Cardiac fibroblast (primary cell): ENCODE data around the gene WNT7B.
A peak's percentile ranks its signal among the peaks of the same experiment; 100 is the strongest.

Experiments used
- DNase-seq, 2 donors: peaks; one replicate each; pipeline versions ENCODE4 v3.0.0 to v3.0.0-alpha.2; 2010; ENCODE audit warnings: low read depth in 2 of 2
- H3K4me3 ChIP-seq, 2 donors: replicated peaks in 1 of 2; 1 replicate in 1 of 2; 2 replicates in 1 of 2; pipeline ENCODE4 v1.5.1; 2011; ENCODE audit warnings: low read depth in 2 of 2, low read length in 2 of 2, mild to moderate bottlenecking in 2 of 2, moderate library complexity in 1 of 2
- TF ChIP-seq, protein P1 (sequence below): IDR thresholded peaks from one replicate; pipeline ENCODE4 v1.5.1; 2011; ENCODE audit warnings: low read depth, mild to moderate bottlenecking, low read length, inconsistent platforms

WNT7B gene

GRCh38 chr22:45885171-45885840 lies 91.7 kb downstream of the WNT7B start:
- TF ChIP-seq, protein P1, sequence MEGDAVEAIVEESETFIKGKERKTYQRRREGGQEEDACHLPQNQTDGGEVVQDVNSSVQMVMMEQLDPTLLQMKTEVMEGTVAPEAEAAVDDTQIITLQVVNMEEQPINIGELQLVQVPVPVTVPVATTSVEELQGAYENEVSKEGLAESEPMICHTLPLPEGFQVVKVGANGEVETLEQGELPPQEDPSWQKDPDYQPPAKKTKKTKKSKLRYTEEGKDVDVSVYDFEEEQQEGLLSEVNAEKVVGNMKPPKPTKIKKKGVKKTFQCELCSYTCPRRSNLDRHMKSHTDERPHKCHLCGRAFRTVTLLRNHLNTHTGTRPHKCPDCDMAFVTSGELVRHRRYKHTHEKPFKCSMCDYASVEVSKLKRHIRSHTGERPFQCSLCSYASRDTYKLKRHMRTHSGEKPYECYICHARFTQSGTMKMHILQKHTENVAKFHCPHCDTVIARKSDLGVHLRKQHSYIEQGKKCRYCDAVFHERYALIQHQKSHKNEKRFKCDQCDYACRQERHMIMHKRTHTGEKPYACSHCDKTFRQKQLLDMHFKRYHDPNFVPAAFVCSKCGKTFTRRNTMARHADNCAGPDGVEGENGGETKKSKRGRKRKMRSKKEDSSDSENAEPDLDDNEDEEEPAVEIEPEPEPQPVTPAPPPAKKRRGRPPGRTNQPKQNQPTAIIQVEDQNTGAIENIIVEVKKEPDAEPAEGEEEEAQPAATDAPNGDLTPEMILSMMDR, result no peak
- DNase-seq, result no peak

GRCh38 chr22:45884201-45885062 lies 92.5 kb downstream of the WNT7B start:
- H3K4me3 ChIP-seq, result no peak overlapping the region
- TF ChIP-seq, protein P1, result no peak
- peak in 1 of 2 donors; percentile 8 for DNase-seq

More at GRCh38 chr22:45885171-45885840, 91.7 kb downstream of the WNT7B start:
- H3K4me3 ChIP-seq, result no peak overlapping the region

GRCh38 chr22:45883811-45884170 lies 93.2 kb downstream of the WNT7B start:
- H3K4me3 ChIP-seq, result no peak overlapping the region
- DNase-seq, result no peak
- TF ChIP-seq, protein P1, result no peak

DNA sequence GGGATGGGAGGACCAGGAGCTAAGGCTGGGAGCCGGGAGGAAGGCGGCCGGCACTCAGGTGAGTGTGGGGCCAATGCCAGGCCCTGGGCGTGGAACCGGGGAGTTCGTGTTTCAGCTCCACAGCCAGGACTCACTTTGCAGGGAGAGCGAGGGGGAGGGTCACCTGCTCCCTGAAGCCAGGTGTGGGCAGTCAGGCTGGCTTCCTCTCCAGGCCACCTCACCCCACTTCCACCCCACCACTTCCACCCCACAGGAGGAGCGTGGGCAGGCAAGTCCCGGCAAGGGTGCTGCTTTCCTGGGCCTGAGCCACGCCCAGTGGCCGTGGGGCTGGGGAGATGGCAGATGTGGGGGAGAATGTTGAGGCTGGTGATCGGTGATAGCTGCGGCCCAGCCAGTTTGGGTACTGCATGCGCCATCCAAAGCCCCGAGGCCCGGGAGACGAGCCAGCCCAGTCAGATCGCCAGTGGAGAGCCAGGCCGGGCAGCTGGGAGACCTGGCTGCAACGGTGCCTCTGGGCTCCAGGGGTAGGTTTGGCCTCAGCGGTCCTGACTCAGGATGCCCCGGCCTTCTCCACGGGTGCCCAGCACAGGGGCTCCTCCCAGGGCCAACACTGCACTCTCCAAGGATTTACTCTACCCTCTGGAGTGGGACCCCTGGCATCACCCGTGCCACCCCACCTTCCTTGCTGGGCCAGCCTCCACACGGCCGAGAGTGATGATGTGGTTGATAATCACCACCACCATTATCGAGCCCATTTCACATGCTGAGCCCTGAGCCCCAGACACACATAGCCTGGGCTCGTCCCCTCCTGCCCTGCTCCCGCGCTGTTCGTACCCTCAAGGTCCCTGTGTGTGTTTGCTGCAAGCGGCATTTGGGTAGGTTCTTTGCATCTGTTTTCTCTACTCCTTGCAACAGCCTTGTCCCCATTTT lies 93.8 kb downstream of the WNT7B start:
- no peak for DNase-seq
- TF ChIP-seq, protein P1, result no peak

DNA sequence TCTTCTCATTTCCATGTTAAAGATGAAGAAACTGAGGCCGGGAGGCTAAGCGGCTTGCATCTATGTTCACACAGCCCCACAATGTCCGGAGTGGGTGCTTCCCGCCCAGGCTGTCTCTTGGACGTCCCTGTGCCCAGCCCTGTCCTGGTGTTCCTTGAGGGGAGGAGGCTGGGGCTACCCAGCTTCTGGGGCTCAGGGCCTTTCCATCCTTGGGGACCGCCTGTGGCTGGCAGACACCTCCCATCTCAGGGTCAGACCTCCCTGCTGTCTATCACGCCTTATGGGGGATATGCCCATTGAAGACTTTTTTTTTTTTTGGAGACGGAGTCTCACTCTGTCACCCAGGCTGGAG lies 95.5 kb downstream of the WNT7B start:
- TF ChIP-seq, protein P1, result no peak
- DNase-seq, result no peak
- no peak overlapping the region for H3K4me3 ChIP-seq

More for the DNA sequence above, 93.8 kb downstream of the WNT7B start:
- no peak overlapping the region for H3K4me3 ChIP-seq

DNA sequence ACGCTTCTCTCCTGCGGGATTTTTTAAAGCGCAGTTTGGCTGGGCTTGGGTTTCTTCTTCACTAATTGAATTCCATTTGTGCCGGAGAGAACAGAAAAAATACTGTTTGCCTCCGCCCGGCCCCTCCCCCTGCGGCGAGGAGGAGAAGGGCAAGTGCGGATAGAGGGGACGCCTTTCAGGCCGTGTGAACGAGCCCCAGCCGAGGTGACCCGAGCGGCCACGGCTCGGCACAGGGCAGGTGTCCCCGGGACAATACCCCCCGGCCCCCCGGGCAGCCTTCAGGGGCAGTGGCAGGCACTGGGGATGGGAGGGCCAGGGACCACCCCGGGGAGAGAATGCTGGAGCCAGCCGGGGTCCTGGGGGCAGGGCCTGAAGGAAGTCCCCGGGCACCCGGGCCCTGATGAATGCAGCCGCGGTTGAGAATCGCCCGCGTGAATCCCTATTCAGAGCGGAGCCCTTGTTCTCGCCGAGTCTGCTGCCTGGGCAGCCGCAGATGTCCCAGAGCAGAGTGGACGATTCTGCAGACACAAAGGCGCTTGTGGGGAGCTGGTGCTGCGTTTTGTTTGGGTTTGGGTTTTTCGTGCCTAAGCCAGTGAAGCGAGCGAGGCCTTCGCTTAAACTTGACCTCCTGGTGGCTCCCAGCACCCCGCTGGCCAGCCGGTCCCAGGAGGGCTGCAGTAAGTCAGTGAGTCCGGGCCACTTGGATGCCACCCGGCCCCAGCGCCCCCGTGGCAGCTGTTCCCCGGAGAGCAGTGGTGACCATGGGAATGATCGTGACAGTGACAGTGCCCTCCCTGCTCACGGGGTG lies 96.0 kb downstream of the WNT7B start:
- TF ChIP-seq, protein P1, result no peak
- no peak for DNase-seq

More for the DNA sequence above, 96.0 kb downstream of the WNT7B start:
- no peak overlapping the region for H3K4me3 ChIP-seq
